PC-3 (cell line): Measurements from ENCODE around the gene ITGA7.

ENCODE experiments used
- EZH2 ChIP-seq: fragments of 300-600 bp; sonication (generic); IDR thresholded peaks from one replicate; pipeline ENCODE4 v1.6.1; 2017; ENCODE audit warnings: antibody characterized with exemption, mild to moderate bottlenecking, low read length; ENCODE audit not compliant: unreplicated experiment
- EZH2phosphoT487 ChIP-seq: fragments of 300-600 bp; sonication (generic); IDR thresholded peaks from 2 replicates; pipeline ENCODE4 v1.6.1; 2018; ENCODE audit warnings: mild to moderate bottlenecking, antibody characterized with exemption, low read length, borderline replicate concordance
- TF ChIP-seq, protein P1 (sequence below): fragments of 300-600 bp; sonication (generic); conservative IDR thresholded peaks from 2 replicates; pipeline ENCODE4 v1.5.1; 2017; ENCODE audit warnings: antibody characterized with exemption, low read depth, mild to moderate bottlenecking, low read length

DNA sequence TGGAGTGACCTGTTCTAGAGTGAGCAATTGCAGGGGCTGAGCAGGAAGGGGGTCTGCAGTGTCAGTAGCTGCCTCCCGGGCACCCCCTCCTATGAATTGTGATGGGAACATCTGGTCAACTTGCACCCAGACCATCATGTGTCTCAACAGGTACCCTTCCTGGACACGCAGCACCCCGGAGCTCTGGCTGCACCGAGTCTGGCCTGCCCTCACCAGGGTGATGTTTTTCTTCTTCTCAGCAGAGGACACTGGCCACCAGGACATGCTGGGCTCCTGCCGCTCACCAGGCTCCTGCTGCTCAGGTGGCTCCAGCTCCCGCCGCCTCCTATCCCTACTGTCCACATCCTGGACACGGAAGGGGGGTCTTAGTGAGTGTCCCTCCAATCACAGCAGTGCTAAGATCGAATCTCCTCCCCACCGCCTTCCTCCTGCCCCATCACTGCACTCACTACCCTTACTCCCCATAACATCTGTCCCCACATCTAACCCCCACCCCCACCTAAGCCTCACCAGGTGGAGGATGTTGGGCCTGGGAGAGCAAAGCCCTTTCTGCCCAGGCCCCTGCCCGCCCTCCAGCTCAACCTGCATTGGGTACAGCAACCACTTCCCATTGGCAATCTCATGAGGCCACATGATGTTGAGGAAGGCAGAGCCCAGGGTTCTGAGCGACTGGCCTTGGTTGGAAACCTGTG, 14.9 kb downstream of the ITGA7 start:
- TF ChIP-seq, protein P1, sequence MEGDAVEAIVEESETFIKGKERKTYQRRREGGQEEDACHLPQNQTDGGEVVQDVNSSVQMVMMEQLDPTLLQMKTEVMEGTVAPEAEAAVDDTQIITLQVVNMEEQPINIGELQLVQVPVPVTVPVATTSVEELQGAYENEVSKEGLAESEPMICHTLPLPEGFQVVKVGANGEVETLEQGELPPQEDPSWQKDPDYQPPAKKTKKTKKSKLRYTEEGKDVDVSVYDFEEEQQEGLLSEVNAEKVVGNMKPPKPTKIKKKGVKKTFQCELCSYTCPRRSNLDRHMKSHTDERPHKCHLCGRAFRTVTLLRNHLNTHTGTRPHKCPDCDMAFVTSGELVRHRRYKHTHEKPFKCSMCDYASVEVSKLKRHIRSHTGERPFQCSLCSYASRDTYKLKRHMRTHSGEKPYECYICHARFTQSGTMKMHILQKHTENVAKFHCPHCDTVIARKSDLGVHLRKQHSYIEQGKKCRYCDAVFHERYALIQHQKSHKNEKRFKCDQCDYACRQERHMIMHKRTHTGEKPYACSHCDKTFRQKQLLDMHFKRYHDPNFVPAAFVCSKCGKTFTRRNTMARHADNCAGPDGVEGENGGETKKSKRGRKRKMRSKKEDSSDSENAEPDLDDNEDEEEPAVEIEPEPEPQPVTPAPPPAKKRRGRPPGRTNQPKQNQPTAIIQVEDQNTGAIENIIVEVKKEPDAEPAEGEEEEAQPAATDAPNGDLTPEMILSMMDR = no peak
- no peak for TF ChIP-seq EZH2phosphoT487
- no peak for TF ChIP-seq EZH2
